ENCODE data around the gene SMARCD1.
"Not testable (repeated sequence)": the region's sequence is repeated elsewhere in the genome, so short reads cannot be mapped to it uniquely, and the experiment has no call there.

Gene SMARCD1

DNA sequence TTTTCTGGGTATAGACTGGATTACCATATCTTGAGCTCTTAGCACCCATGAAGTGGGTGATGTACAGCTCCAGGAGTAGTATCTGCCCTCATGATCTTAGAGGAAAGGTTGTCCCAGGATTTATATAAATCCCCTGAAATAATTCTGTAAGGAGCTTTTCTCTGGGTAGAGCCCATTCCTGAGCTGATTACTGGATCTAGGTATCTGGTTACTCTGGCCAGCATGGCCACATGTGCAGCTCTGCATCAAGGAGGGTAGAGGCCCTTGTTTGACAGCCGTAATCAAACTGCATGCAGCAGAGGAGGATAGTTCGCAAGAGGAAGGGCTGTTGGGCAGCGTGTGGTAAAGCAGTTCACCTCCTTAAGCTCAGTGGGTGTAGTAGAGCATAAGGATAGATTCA lies 35.4 kb downstream of the SMARCD1 start:
- no peak overlapping the region for H3K4me3 ChIP-seq (ENCODE audit: low read depth, low read length)
- no peak overlapping the region for H3K27ac ChIP-seq (ENCODE audit: low read depth, low read length)
- no peaks in the 10 kb centered on the region for H3K27me3 ChIP-seq (ENCODE audit: control insufficient read depth, insufficient read depth, low read length)
- H3K9ac ChIP-seq (ENCODE audit: low read depth, low read length) = no peak overlapping the region
- no peaks in the 10 kb centered on the region for H3K9me3 ChIP-seq (ENCODE audit: control insufficient read depth, insufficient read depth, low read length)
- peaks cover 5% of the 10 kb centered on the region; the same call in 1 of the 2 replicates for H3K36me3 ChIP-seq (ENCODE audit: control insufficient read depth, insufficient read depth, low read length)
- H3K4me1 ChIP-seq (ENCODE audit: control insufficient read depth, insufficient read depth, low read length) = no peaks in the 10 kb centered on the region

GRCh38 chr12:50120953-50121352 lies 35.8 kb downstream of the SMARCD1 start:
- Histone ChIP-seq H3K27ac (ENCODE audit: low read depth, low read length) (no peak overlapping the region), H3K4me3 (ENCODE audit: low read depth, low read length) (no peak overlapping the region), H3K9ac (ENCODE audit: low read depth, low read length) (no peak overlapping the region), H3K27me3 (ENCODE audit: control insufficient read depth, insufficient read depth, low read length) (no peaks in the 10 kb centered on the region), H3K9me3 (ENCODE audit: control insufficient read depth, insufficient read depth, low read length) (no peaks in the 10 kb centered on the region), H3K4me1 (ENCODE audit: control insufficient read depth, insufficient read depth, low read length) (no peaks in the 10 kb centered on the region), H3K36me3 (ENCODE audit: control insufficient read depth, insufficient read depth, low read length) (peaks cover 5% of the 10 kb centered on the region; the same call in 1 of the 2 replicates)

- no peaks in the 10 kb centered on the region for H3K9me3 ChIP-seq (ENCODE audit: control insufficient read depth, insufficient read depth, low read length)
- H3K27ac ChIP-seq (ENCODE audit: low read depth, low read length) = no peak overlapping the region
- H3K27me3 ChIP-seq (ENCODE audit: control insufficient read depth, insufficient read depth, low read length) = no peaks in the 10 kb centered on the region
- H3K9ac ChIP-seq (ENCODE audit: low read depth, low read length) = no peak overlapping the region
- H3K4me3 ChIP-seq (ENCODE audit: low read depth, low read length) = no peak overlapping the region
- peaks cover 5% of the 10 kb centered on the region; the same call in 1 of the 2 replicates for H3K36me3 ChIP-seq (ENCODE audit: control insufficient read depth, insufficient read depth, low read length)
- no peaks in the 10 kb centered on the region for H3K4me1 ChIP-seq (ENCODE audit: control insufficient read depth, insufficient read depth, low read length)
Observed at GRCh38 chr12:50121641-50122040, 36.5 kb downstream of the SMARCD1 start.

DNA sequence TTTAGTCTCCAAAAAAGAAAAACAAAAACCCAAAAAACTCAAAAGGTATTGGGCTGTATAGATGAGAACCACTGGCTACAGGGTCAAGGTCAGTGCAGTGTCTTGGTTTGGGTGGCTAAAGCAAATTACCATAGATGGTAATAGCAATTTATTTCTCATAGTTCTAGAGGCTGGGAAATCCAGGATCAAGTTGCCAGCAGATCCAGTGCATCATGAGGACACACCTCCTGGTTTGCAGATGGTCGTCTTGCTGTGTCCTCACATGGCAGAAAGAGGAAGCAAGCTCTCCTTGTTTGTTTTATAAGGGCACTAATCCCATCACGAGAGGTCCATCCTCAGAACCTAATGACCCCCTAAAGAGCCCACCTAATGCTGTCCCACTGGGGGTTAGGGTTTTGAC lies 38.1 kb downstream of the SMARCD1 start:
- Histone ChIP-seq H3K27ac (ENCODE audit: low read depth, low read length) (no peak overlapping the region), H3K4me1 (ENCODE audit: control insufficient read depth, insufficient read depth, low read length) (no peaks in the 10 kb centered on the region), H3K9ac (ENCODE audit: low read depth, low read length) (no peak overlapping the region), H3K4me3 (ENCODE audit: low read depth, low read length) (no peak overlapping the region), H3K27me3 (ENCODE audit: control insufficient read depth, insufficient read depth, low read length) (no peaks in the 10 kb centered on the region), H3K36me3 (ENCODE audit: control insufficient read depth, insufficient read depth, low read length) (peaks cover 11% of the 10 kb centered on the region; the same call in 1 of the 2 replicates), H3K9me3 (ENCODE audit: control insufficient read depth, insufficient read depth, low read length) (no peaks in the 10 kb centered on the region)

GRCh38 chr12:50127546-50127945 lies 42.4 kb downstream of the SMARCD1 start:
- H3K27ac ChIP-seq (ENCODE audit: low read depth, low read length) = no peak overlapping the region
- no peaks in the 10 kb centered on the region for H3K4me1 ChIP-seq (ENCODE audit: control insufficient read depth, insufficient read depth, low read length)
- H3K27me3 ChIP-seq (ENCODE audit: control insufficient read depth, insufficient read depth, low read length) = no peaks in the 10 kb centered on the region
- H3K4me3 ChIP-seq (ENCODE audit: low read depth, low read length) = no peak overlapping the region
- peaks cover 39% of the 10 kb centered on the region for H3K36me3 ChIP-seq (ENCODE audit: control insufficient read depth, insufficient read depth, low read length)
- no peak overlapping the region for H3K9ac ChIP-seq (ENCODE audit: low read depth, low read length)
- no peaks in the 10 kb centered on the region for H3K9me3 ChIP-seq (ENCODE audit: control insufficient read depth, insufficient read depth, low read length)

DNA sequence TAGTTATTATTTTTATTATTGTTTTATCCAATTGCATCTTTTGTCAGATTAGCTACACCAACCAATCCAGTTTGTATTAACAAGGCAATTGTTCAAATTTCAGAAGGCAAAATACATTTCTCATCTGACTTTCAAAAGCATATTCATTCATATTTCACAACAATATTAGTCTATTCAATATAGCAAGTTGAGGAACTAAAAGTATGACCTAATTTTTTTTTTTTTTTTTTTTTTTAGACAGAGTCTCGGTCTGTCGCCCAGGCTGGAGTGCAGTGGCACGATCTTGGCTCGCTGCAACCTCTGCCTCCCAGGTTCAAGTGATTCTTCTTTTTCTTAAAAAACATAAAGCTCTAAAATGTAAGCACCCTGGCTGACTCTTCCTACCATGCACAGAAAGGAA lies 44.1 kb downstream of the SMARCD1 start:
- no peak overlapping the region for H3K4me3 ChIP-seq (ENCODE audit: low read depth, low read length)
- H3K9ac ChIP-seq (ENCODE audit: low read depth, low read length) = no peak overlapping the region
- no peaks in the 10 kb centered on the region for H3K27me3 ChIP-seq (ENCODE audit: control insufficient read depth, insufficient read depth, low read length)
- H3K9me3 ChIP-seq (ENCODE audit: control insufficient read depth, insufficient read depth, low read length) = no peaks in the 10 kb centered on the region
- H3K36me3 ChIP-seq (ENCODE audit: control insufficient read depth, insufficient read depth, low read length) = peaks cover 56% of the 10 kb centered on the region
- no peak overlapping the region for H3K27ac ChIP-seq (ENCODE audit: low read depth, low read length)
- H3K4me1 ChIP-seq (ENCODE audit: control insufficient read depth, insufficient read depth, low read length) = no peaks in the 10 kb centered on the region

DNA sequence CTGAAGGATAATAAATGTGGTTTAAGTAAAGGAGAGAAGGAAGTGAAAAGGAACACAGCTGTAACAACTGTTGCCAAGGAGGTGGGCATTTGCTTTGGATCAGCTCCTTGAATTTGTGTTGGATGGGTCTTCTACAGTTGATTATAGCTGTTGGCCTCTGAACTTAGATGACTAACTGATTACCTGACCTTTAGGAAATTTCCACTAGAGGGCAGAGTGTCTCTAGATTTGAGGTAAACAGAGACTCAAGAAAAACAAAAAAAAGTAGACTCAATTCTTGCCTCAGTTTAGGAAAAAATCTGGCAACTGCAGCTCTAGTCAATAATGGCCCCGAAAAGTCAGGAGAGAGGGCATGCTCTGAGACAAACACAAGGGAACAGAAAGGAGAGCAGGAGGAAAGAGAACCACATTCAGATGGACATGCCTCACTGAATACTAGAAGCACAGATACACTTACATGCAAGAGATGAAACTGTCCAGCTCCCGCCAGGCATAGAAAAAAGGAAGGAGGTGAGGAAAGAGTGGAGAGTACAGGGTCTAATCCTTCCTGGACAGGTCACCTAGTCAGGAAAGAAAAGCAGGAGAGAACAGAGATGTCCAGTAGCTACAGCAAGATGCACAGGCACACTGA lies 47.5 kb downstream of the SMARCD1 start:
- Histone ChIP-seq H3K36me3 (ENCODE audit: control insufficient read depth, insufficient read depth, low read length) (peaks cover 81% of the 10 kb centered on the region), H3K4me1 (ENCODE audit: control insufficient read depth, insufficient read depth, low read length) (no peaks in the 10 kb centered on the region), H3K9me3 (ENCODE audit: control insufficient read depth, insufficient read depth, low read length) (no peaks in the 10 kb centered on the region)

DNA sequence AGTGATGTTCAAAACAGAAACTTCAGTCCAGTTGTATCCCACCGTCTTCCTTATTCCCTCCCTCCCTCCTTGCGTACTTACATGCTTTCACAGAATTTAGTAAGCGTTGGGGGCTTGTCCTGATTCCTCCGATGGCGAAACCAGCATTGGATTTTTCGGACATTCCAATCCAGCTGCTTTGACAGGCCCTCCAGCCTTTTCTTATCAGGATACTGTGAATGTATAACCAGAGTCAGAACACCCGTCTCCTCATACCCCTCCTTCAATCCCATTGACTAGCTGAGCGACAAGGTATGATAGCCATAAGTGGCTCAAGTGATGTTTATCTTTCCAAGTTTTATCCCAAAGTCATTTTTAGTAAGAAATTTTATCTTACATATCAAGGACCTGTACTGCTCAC lies 57.9 kb downstream of the SMARCD1 start:
- Histone ChIP-seq H3K9me3 (ENCODE audit: control insufficient read depth, insufficient read depth, low read length) (no peaks in the 10 kb centered on the region), H3K36me3 (ENCODE audit: control insufficient read depth, insufficient read depth, low read length) (peaks cover 54% of the 10 kb centered on the region), H3K27ac (ENCODE audit: low read depth, low read length) (no peak overlapping the region), H3K4me3 (ENCODE audit: low read depth, low read length) (no peak overlapping the region), H3K27me3 (ENCODE audit: control insufficient read depth, insufficient read depth, low read length) (no peaks in the 10 kb centered on the region), H3K4me1 (ENCODE audit: control insufficient read depth, insufficient read depth, low read length) (no peaks in the 10 kb centered on the region), H3K9ac (ENCODE audit: low read depth, low read length) (no peak overlapping the region)

More for the DNA sequence above, 47.5 kb downstream of the SMARCD1 start:
- Histone ChIP-seq H3K27ac (ENCODE audit: low read depth, low read length) (no peak overlapping the region), H3K9ac (ENCODE audit: low read depth, low read length) (no peak overlapping the region), H3K4me3 (ENCODE audit: low read depth, low read length) (no peak overlapping the region), H3K27me3 (ENCODE audit: control insufficient read depth, insufficient read depth, low read length) (no peaks in the 10 kb centered on the region)

- H3K9ac ChIP-seq (ENCODE audit: low read depth, low read length) = no peak overlapping the region
- no peak overlapping the region for H3K4me3 ChIP-seq (ENCODE audit: low read depth, low read length)
- H3K36me3 ChIP-seq (ENCODE audit: control insufficient read depth, insufficient read depth, low read length) = peaks cover 31% of the 10 kb centered on the region
- H3K27me3 ChIP-seq (ENCODE audit: control insufficient read depth, insufficient read depth, low read length) = no peaks in the 10 kb centered on the region
- H3K9me3 ChIP-seq (ENCODE audit: control insufficient read depth, insufficient read depth, low read length) = no peaks in the 10 kb centered on the region
- no peaks in the 10 kb centered on the region for H3K4me1 ChIP-seq (ENCODE audit: control insufficient read depth, insufficient read depth, low read length)
- H3K27ac ChIP-seq (ENCODE audit: low read depth, low read length) = no peak overlapping the region
Observed at GRCh38 chr12:50145439-50145838, 60.3 kb downstream of the SMARCD1 start.

- Histone ChIP-seq H3K27me3 (ENCODE audit: control insufficient read depth, insufficient read depth, low read length) (no peaks in the 10 kb centered on the region), H3K4me1 (ENCODE audit: control insufficient read depth, insufficient read depth, low read length) (no peaks in the 10 kb centered on the region), H3K27ac (ENCODE audit: low read depth, low read length) (no peak overlapping the region), H3K36me3 (ENCODE audit: control insufficient read depth, insufficient read depth, low read length) (peaks cover 15% of the 10 kb centered on the region), H3K9me3 (ENCODE audit: control insufficient read depth, insufficient read depth, low read length) (no peaks in the 10 kb centered on the region), H3K9ac (ENCODE audit: low read depth, low read length) (no peak overlapping the region), H3K4me3 (ENCODE audit: low read depth, low read length) (no peak overlapping the region)
Observed at GRCh38 chr12:50147281-50147680, 62.1 kb downstream of the SMARCD1 start.

DNA sequence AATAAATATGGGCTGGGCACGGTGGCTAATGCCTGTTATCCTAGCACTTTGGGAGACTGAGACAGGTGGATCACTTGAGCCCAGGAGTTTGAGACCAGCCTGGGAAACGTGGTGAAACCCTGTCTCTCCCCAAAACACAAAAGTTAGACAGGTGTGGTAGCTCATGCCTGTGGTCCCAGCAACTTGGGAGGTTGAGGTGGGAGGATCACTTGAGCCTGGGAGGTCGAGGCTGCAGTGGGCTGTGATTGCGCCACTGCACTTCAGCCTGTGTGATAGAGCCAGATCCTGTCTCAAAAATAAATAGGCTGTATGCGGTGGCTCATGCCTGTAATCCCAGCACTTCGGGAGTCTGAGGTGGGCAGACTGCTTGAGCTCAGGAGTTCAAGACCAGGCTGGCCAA lies 62.9 kb downstream of the SMARCD1 start:
- not testable (repeated sequence) for H3K4me1 ChIP-seq (ENCODE audit: control insufficient read depth, insufficient read depth, low read length); H3K9ac ChIP-seq (ENCODE audit: low read depth, low read length); H3K9me3 ChIP-seq (ENCODE audit: control insufficient read depth, insufficient read depth, low read length); H3K4me3 ChIP-seq (ENCODE audit: low read depth, low read length); H3K36me3 ChIP-seq (ENCODE audit: control insufficient read depth, insufficient read depth, low read length); H3K27me3 ChIP-seq (ENCODE audit: control insufficient read depth, insufficient read depth, low read length); H3K27ac ChIP-seq (ENCODE audit: low read depth, low read length)

Data from HUES48 (cell line).